ENCODE measurements around the gene PUSL1.

The PUSL1 gene

GRCh38 chr1:1356796-1357401 lies 48.5 kb downstream of the PUSL1 start:
- peak; percentile 19 for DNase-seq

GRCh38 chr1:1357871-1358432 lies 49.6 kb downstream of the PUSL1 start:
- DNase-seq, result peak; percentile 20

GRCh38 chr1:1358433-1359271 lies 50.3 kb downstream of the PUSL1 start, which contains the start of gene MXRA8:
MXRA8 (minus strand) TSS chr1:1358555; CDS start chr1:1358504, 51 bp downstream.
- no peak for DNase-seq

GRCh38 chr1:1359308-1359663 lies 50.9 kb downstream of the PUSL1 start:
- no peak for DNase-seq

- DNase-seq, result peak; percentile 20
Observed at GRCh38 chr1:1359664-1360468, 51.5 kb downstream of the PUSL1 start.

- DNase-seq, result peak; percentile 89
Observed at GRCh38 chr1:1360506-1361169, 52.2 kb downstream of the PUSL1 start.

All from 8988T (cell line).